GM12875 (cell line): ENCODE data around the gene WDR90.

Experiments
- H3K4me3 ChIP-seq: one replicate; pipeline ENCODE4 v1.5.1; 2011; ENCODE audit warnings: low read depth, low read length, control low read depth
- CTCF ChIP-seq: IDR thresholded peaks from 2 replicates; pipeline ENCODE4 v1.5.1; 2011; ENCODE audit warnings: low read depth, mild to moderate bottlenecking, control low read depth, inconsistent platforms, low read length, moderate library complexity, borderline replicate concordance; ENCODE audit not compliant: insufficient read depth

The WDR90 gene

GRCh38 chr16:630815-631405 is 18.3 kb upstream of the WDR90 start, which contains the start of gene WFIKKN1:
Gene WFIKKN1, plus strand, starts transcription at chr16:630985. Its CDS starts 269 bp downstream, at chr16:631254.
- TF ChIP-seq CTCF = no peak
- H3K4me3 ChIP-seq = no peak within 1 kb of the TSS

GRCh38 chr16:631808-632358 is 17.3 kb upstream of the WDR90 start:
- TF ChIP-seq CTCF = no peak
- no peak overlapping the region for H3K4me3 ChIP-seq

GRCh38 chr16:632486-633335 is 16.5 kb upstream of the WDR90 start:
- no peak for TF ChIP-seq CTCF

GRCh38 chr16:633336-634050 is 15.7 kb upstream of the WDR90 start:
- TF ChIP-seq CTCF = no peak
- no peak overlapping the region for H3K4me3 ChIP-seq

More at GRCh38 chr16:632486-633335, 16.5 kb upstream of the WDR90 start:
- H3K4me3 ChIP-seq = no peak overlapping the region

- no peak for TF ChIP-seq CTCF
- H3K4me3 ChIP-seq = no peak overlapping the region
Measured at GRCh38 chr16:634051-634670, 15.0 kb upstream of the WDR90 start.

GRCh38 chr16:634996-635395 is 14.2 kb upstream of the WDR90 start:
- H3K4me3 ChIP-seq = peak overlapping the region; percentile 78
- no peak for TF ChIP-seq CTCF
